Measurements from ENCODE around the gene PTPRG. TPM values are rescaled to one million over a fixed set of nuclear protein-coding genes. Genes with fewer than 3 reads are reported as not detected.

PTPRG gene
- total and polyA plus RNA-seq, 2 donors (not counting 3 experiments of a cell fraction or from before 2014, with no cell fraction given) = 8.9 to 39.1 TPM

GRCh38 chr3:61665121-61665520 lies 103.8 kb downstream of the PTPRG start:
- H2AFZ ChIP-seq (ENCODE audit: low read depth, low read length) = no peak overlapping the region
- no peaks in the 10 kb centered on the region for H3K27me3 ChIP-seq (ENCODE audit: control insufficient read depth in 2 of 2, insufficient read depth in 2 of 2, low read length in 2 of 2)
- dilution Hi-C loops (cut with MboI; ENCODE audit: extremely low pct_ligation_motif_present, low sequenced_read_pairs) = no loop called here
- H3K9me1 ChIP-seq (replicated peaks; ENCODE audit: control insufficient read depth, extremely low read depth, insufficient read depth, low read length) = no peaks in the 10 kb centered on the region
- no peak overlapping the region for H3K4me2 ChIP-seq (ENCODE audit: insufficient read depth, low read length)
- DNase-seq (ENCODE audit: low read depth, low spot score) (no peak), FAIRE-seq (no peak)
- no peak overlapping the region for H3K9ac ChIP-seq (replicated peaks; ENCODE audit: extremely low read depth, insufficient read depth, low read length)
- no peaks in the 10 kb centered on the region for H4K20me1 ChIP-seq (replicated peaks; ENCODE audit: control insufficient read depth, extremely low read depth, insufficient read depth, low read length)
- H3K9me3 ChIP-seq (replicated peaks; ENCODE audit: control insufficient read depth, insufficient read depth, low read length) = no peaks in the 10 kb centered on the region
- H3K79me2 ChIP-seq (ENCODE audit: control insufficient read depth, insufficient read depth, low read length) = no peaks in the 10 kb centered on the region
- peaks cover 2% of the 10 kb centered on the region for H3K4me1 ChIP-seq (ENCODE audit: control insufficient read depth, extremely low read depth, insufficient read depth, low read length)
- no peak overlapping the region for H3K27ac ChIP-seq (ENCODE audit: insufficient read depth, low read depth, low read length)
- CTCF ChIA-PET = interaction anchor here (0.8 to 0.9 kb wide), 2 partner anchors 41 to 101 kb away, joined by 3 read pairs; no protein-coding TSS in a partner anchor
- no TSS peak for BruUV-seq (replicated peaks)
- intact Hi-C loops (cut with micrococcal nuclease) = no loop called here
- POLR2A ChIA-PET = no interaction called here
- H3K36me3 ChIP-seq (ENCODE audit: control insufficient read depth in 2 of 2, extremely low read depth in 1 of 2, insufficient read depth in 2 of 2, low read length in 2 of 2) = no peaks in the 10 kb centered on the region
- TF ChIP-seq, protein P1, sequence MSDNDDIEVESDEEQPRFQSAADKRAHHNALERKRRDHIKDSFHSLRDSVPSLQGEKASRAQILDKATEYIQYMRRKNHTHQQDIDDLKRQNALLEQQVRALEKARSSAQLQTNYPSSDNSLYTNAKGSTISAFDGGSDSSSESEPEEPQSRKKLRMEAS (IDR thresholded peaks at IDR 0.05; ENCODE audit: insufficient read depth, insufficient read length) = no peak
- TF ChIP-seq POLR2A (IDR thresholded peaks at IDR 0.05; ENCODE audit: low read depth, low read length) (no peak), JUN (IDR thresholded peaks at IDR 0.05; ENCODE audit: borderline replicate concordance, insufficient read depth, insufficient read length, low read depth) (no peak), MYC (IDR thresholded peaks at IDR 0.05; ENCODE audit: low read depth, low read length) (no peak), EZH2 (IDR thresholded peaks at IDR 0.05; ENCODE audit: borderline replicate concordance, low read depth, low read length, severe bottlenecking) (no peak), GATA2 (IDR thresholded peaks at IDR 0.05; ENCODE audit: insufficient read depth, insufficient read length, low read depth, low read length) (no peak), CTCF (IDR thresholded peaks at IDR 0.05; ENCODE audit: extremely low read depth in 1 of 2, insufficient read depth in 1 of 2, low read depth in 1 of 2, low read length in 2 of 2) (no peak), FOS (IDR thresholded peaks at IDR 0.05; ENCODE audit: borderline replicate concordance, insufficient read depth, low read length) (no peak), POLR2AphosphoS5 (IDR thresholded peaks at IDR 0.05; ENCODE audit: insufficient read depth, low read depth, low read length) (no peak)
- no peak overlapping the region for H3K4me3 ChIP-seq (replicated peaks in 1 of 3; ENCODE audit: insufficient read depth in 1 of 3, low read depth in 1 of 3, low read length in 3 of 3)
